HEK293 (cell line): ENCODE data around the gene PDLIM5.
A peak's percentile ranks its signal among the peaks of the same experiment; 100 is the strongest.
"Not testable (repeated sequence)": the region's sequence is repeated elsewhere in the genome, so short reads cannot be mapped to it uniquely, and the experiment has no call there.

ENCODE experiments used
- CTCF ChIA-PET: fragments of 350-600 bp; formaldehyde crosslinking; extraction: SDS; loops from one replicate; lab custom pipeline; 2021; ENCODE audit warnings: antibody characterized with exemption; lab: Yijun Ruan, JAX
- POLR2A ChIA-PET: fragments of 300-600 bp; formaldehyde crosslinking; extraction: SDS; loops from one replicate; lab custom pipeline; 2020; ENCODE audit warnings: antibody characterized with exemption, inconsistent platforms; lab: Yijun Ruan, JAX
- H3K27ac ChIP-seq: fragments of 200-500 bp; sonication (Bioruptor generic); 2 replicates; pipeline ENCODE4 v1.5.1; 2014; ENCODE audit warnings: low read depth, low read length, control low read depth, inconsistent platforms; ENCODE audit errors: extremely low read depth
- H3K36me3 ChIP-seq, 2 experiments: fragments of 200-500 bp in 1 of 2; sonication (Bioruptor generic) in 1 of 2; 1 replicate in 1 of 2; 2 replicates in 1 of 2; pipeline ENCODE4 v1.5.1; 2014 to 2017; ENCODE audit warnings: inconsistent platforms in 2 of 2, low read length in 2 of 2; ENCODE audit not compliant: control insufficient read depth in 2 of 2, insufficient read depth in 1 of 2
- H3K4me1 ChIP-seq: fragments of 200-500 bp; sonication (Bioruptor generic); 2 replicates; pipeline ENCODE4 v1.5.1; 2014; ENCODE audit warnings: mild to moderate bottlenecking, low read length, inconsistent platforms; ENCODE audit not compliant: control insufficient read depth, insufficient read depth
- H3K4me3 ChIP-seq: 2 replicates; pipeline ENCODE4 v1.5.1; 2011; ENCODE audit warnings: low read depth, mild to moderate bottlenecking, control low read depth, low read length, moderate library complexity
- H3K9me3 ChIP-seq: fragments of 200-500 bp; sonication (Bioruptor generic); 2 replicates; pipeline ENCODE4 v1.5.1; 2014; ENCODE audit warnings: low read depth, low read length, inconsistent platforms; ENCODE audit not compliant: control insufficient read depth, insufficient read depth
- ATF2 ChIP-seq: fragments of 450-650 bp; formaldehyde crosslinking; IDR thresholded peaks from 2 replicates; pipeline ENCODE4 v1.5.1; 2016; ENCODE audit warnings: missing biosample characterization, missing genetic modification characterization, low read depth
- ZNF10 ChIP-seq: fragments of 450-650 bp; formaldehyde crosslinking; IDR thresholded peaks from 2 replicates; pipeline ENCODE4 v1.5.1; 2017; ENCODE audit warnings: missing biosample characterization, missing genetic modification characterization
- ZNF138 ChIP-seq: fragments of 450-650 bp; formaldehyde crosslinking; IDR thresholded peaks from 2 replicates; pipeline ENCODE4 v1.5.1; 2016; ENCODE audit warnings: missing biosample characterization, missing genetic modification characterization, borderline replicate concordance
- ZNF146 ChIP-seq: fragments of 450-650 bp; formaldehyde crosslinking; IDR thresholded peaks from 2 replicates; pipeline ENCODE4 v1.5.1; 2016; ENCODE audit warnings: missing biosample characterization, missing genetic modification characterization
- ZNF211 ChIP-seq: fragments of 450-650 bp; formaldehyde crosslinking; IDR thresholded peaks from 2 replicates; pipeline ENCODE4 v1.5.1; 2016; ENCODE audit warnings: low read depth, missing biosample characterization, missing genetic modification characterization
- ZNF366 ChIP-seq: fragments of 450-650 bp; formaldehyde crosslinking; conservative IDR thresholded peaks from 2 replicates; pipeline ENCODE4 v1.5.1; 2016; ENCODE audit warnings: missing biosample characterization, missing genetic modification characterization
- ZNF433 ChIP-seq: fragments of 450-650 bp; formaldehyde crosslinking; IDR thresholded peaks from 2 replicates; pipeline ENCODE4 v1.5.1; 2016; ENCODE audit warnings: missing biosample characterization, missing genetic modification characterization, low read depth
- ZNF510 ChIP-seq: fragments of 450-650 bp; formaldehyde crosslinking; IDR thresholded peaks from 2 replicates; pipeline ENCODE4 v1.5.1; 2018; ENCODE audit warnings: mild to moderate bottlenecking, missing genetic modification characterization, missing biosample characterization; ENCODE audit not compliant: insufficient replicate concordance
- ZNF600 ChIP-seq: fragments of 450-650 bp; formaldehyde crosslinking; IDR thresholded peaks from 2 replicates; pipeline ENCODE4 v1.5.1; 2016; ENCODE audit warnings: missing biosample characterization, missing genetic modification characterization
- ZNF610 ChIP-seq: fragments of 450-650 bp; formaldehyde crosslinking; IDR thresholded peaks from 2 replicates; pipeline ENCODE4 v1.5.1; 2016; ENCODE audit warnings: missing biosample characterization, missing genetic modification characterization, borderline replicate concordance
- ZNF654 ChIP-seq: fragments of 450-650 bp; formaldehyde crosslinking; IDR thresholded peaks from 2 replicates; pipeline ENCODE4 v1.5.1; 2016; ENCODE audit warnings: low read depth, missing biosample characterization, missing genetic modification characterization
- ZNF777 ChIP-seq: fragments of 450-650 bp; formaldehyde crosslinking; IDR thresholded peaks from 2 replicates; pipeline ENCODE4 v1.5.1; 2017; ENCODE audit warnings: missing biosample characterization, missing genetic modification characterization, borderline replicate concordance
- ZNF837 ChIP-seq: fragments of 450-650 bp; formaldehyde crosslinking; IDR thresholded peaks from 2 replicates; pipeline ENCODE4 v1.5.1; 2016; ENCODE audit warnings: missing biosample characterization, missing genetic modification characterization
- TF ChIP-seq, protein P1 (sequence below): fragments of 450-650 bp; formaldehyde crosslinking; IDR thresholded peaks from 2 replicates; pipeline ENCODE4 v1.5.1; 2016; ENCODE audit warnings: missing biosample characterization, missing genetic modification characterization
- TF ChIP-seq, protein P2 (sequence below): fragments of 450-650 bp; formaldehyde crosslinking; IDR thresholded peaks from 2 replicates; pipeline ENCODE4 v1.5.1; 2016; ENCODE audit warnings: missing biosample characterization, missing genetic modification characterization
- TF ChIP-seq, protein P3 (sequence below): fragments of 450-650 bp; formaldehyde crosslinking; optimal IDR thresholded peaks from 2 replicates; pipeline ENCODE3; 2016; ENCODE audit warnings: missing biosample characterization, mild to moderate bottlenecking, missing genetic modification characterization

The PDLIM5 gene

DNA sequence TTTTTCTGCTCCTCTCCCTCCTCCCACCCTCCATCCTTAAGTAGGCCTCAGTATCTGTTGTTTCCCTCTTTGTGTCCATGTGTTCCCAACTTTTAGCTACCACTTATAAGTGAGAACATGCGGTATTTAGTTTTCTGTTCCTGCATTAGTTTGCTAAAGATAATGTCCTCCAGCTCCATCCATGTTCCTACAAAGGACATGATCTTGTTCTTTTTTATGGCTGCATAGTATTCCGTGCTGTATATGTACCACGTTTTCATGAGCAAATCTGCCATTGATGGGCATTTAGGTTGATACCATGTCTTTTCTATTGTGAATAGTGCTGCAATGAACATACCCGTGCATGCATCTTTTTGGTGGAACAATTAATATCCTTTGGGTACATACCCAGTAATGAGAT lies 49.3 kb upstream of the PDLIM5 start:
- H3K4me3 ChIP-seq, CTCF ChIA-PET, H3K4me1 ChIP-seq, H3K36me3 ChIP-seq, H3K27ac ChIP-seq, POLR2A ChIA-PET, H3K9me3 ChIP-seq: not testable (repeated sequence)
- TF ChIP-seq ZNF146 (tag by site-specific recombination), result peak; percentile 89
- TF ChIP-seq, protein P1, sequence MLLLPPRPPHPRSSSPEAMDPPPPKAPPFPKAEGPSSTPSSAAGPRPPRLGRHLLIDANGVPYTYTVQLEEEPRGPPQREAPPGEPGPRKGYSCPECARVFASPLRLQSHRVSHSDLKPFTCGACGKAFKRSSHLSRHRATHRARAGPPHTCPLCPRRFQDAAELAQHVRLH, result peak; percentile 48; the same call in 1 of the 2 replicates

DNA sequence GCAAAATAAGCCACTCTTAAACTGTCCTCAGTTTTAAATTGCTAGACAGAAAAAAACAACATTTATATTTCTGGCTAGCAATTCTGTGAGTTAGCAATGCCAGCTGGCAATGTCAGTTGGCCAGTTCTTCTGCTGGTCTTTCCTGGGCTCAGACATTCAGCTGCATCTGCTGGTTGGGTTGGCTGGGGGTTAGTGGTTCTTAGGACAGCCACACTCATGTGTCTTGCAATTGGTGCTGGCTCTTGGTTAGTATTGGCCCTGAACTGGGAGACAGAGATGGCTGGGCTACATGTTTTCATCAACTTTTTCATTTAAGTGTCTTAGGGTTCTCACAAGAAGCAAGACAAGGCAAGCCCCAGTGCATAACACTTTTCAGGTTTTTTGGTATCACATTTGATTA lies 48.0 kb upstream of the PDLIM5 start:
- Histone ChIP-seq H3K36me3 (no peaks in the 10 kb centered on the region), H3K27ac (no peak overlapping the region), H3K4me3 (no peak overlapping the region)
- TF ChIP-seq ZNF510 (tag by site-specific recombination) (no peak), ZNF10 (no peak), ATF2 (tag by site-specific recombination) (no peak), ZNF211 (no peak)
- TF ChIP-seq, all 188 proteins: peak for 0
- Histone ChIP-seq H3K9me3 (no peaks in the 10 kb centered on the region), H3K4me1 (no peaks in the 10 kb centered on the region)
- ChIA-PET POLR2A (no interaction called here), CTCF (no interaction called here)

DNA sequence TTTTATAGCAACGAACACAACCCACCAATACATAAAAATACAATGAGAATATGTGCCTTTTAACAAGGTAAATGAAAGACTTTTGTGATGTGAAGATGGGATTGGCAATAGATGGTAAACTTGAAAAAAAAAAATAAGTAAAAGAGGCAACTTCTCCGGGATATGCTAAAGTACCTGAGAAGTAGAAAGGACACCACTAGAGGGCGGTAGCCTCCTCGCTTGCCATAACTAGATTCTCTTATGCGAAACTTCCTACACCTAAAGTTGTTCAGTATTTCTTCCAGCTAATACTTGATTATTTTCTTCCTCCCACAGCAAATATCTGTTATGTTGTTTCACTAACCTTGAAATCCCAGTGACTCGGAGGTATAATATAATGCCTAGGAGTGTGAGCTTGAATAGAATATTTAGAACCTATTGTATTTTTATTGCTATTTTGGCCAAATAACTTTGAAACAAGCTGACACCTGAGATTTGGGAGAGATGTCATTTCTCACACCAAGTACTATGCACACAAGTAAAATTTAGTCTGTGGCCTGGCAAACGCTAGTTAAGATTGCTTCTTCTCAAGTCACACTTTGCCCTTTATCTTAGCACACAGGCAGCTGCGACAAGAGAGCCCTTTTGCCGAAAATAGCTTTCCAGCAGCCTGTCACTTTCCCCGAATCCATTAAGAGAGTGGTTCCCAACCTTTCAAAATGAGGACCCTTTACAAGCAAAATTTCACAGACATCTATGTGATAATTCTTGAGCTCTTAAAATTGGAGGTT lies 44.9 kb upstream of the PDLIM5 start:
- H3K4me1 ChIP-seq, result no peaks in the 10 kb centered on the region
- no peak overlapping the region for H3K4me3 ChIP-seq
- ChIA-PET CTCF (interaction anchor here (0.6 to 1.6 kb wide), 26 partner anchors 12 to 896 kb away, joined by 3 to 13 read pairs (median 4); no protein-coding TSS in a partner anchor), POLR2A (interaction anchor here (0.6 to 1.3 kb wide), 2 partner anchors 45 to 412 kb away, joined by 4 read pairs; partner anchors contain the start of gene PDLIM5)
- TF ChIP-seq ZNF777 (tag by site-specific recombination), result no peak
- no peak for TF ChIP-seq ZNF600 (tag by site-specific recombination)
- TF ChIP-seq ZNF433 (tag by site-specific recombination), result no peak
- peak; percentile 83 for TF ChIP-seq ZNF654 (tag by site-specific recombination)
- TF ChIP-seq, protein P2, sequence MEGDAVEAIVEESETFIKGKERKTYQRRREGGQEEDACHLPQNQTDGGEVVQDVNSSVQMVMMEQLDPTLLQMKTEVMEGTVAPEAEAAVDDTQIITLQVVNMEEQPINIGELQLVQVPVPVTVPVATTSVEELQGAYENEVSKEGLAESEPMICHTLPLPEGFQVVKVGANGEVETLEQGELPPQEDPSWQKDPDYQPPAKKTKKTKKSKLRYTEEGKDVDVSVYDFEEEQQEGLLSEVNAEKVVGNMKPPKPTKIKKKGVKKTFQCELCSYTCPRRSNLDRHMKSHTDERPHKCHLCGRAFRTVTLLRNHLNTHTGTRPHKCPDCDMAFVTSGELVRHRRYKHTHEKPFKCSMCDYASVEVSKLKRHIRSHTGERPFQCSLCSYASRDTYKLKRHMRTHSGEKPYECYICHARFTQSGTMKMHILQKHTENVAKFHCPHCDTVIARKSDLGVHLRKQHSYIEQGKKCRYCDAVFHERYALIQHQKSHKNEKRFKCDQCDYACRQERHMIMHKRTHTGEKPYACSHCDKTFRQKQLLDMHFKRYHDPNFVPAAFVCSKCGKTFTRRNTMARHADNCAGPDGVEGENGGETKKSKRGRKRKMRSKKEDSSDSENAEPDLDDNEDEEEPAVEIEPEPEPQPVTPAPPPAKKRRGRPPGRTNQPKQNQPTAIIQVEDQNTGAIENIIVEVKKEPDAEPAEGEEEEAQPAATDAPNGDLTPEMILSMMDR (tag by site-specific recombination), result peak; percentile 62; the same call in 1 of the 2 replicates
- no peak for TF ChIP-seq ZNF138 (tag by site-specific recombination)
- TF ChIP-seq ZNF510 (tag by site-specific recombination), result no peak
- no peak for TF ChIP-seq ZNF837 (tag by site-specific recombination)
- TF ChIP-seq, protein P3, sequence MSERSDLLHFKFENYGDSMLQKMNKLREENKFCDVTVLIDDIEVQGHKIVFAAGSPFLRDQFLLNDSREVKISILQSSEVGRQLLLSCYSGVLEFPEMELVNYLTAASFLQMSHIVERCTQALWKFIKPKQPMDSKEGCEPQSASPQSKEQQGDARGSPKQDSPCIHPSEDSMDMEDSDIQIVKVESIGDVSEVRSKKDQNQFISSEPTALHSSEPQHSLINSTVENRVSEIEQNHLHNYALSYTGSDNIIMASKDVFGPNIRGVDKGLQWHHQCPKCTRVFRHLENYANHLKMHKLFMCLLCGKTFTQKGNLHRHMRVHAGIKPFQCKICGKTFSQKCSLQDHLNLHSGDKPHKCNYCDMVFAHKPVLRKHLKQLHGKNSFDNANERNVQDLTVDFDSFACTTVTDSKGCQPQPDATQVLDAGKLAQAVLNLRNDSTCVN (tag by site-specific recombination), result no peak
- TF ChIP-seq ZNF610 (tag by site-specific recombination), result no peak
- 0 out of 2 replicates have a peak, but pooled peaks have one; percentile 22 for TF ChIP-seq ZNF366
- no peaks in the 10 kb centered on the region for H3K36me3 ChIP-seq
- H3K9me3 ChIP-seq, result no peaks in the 10 kb centered on the region
- H3K27ac ChIP-seq, result no peak overlapping the region
